ENCODE data around the gene SMCO3.
A peak's percentile ranks its signal among the peaks of the same experiment; 100 is the strongest.

SMCO3 gene

DNA sequence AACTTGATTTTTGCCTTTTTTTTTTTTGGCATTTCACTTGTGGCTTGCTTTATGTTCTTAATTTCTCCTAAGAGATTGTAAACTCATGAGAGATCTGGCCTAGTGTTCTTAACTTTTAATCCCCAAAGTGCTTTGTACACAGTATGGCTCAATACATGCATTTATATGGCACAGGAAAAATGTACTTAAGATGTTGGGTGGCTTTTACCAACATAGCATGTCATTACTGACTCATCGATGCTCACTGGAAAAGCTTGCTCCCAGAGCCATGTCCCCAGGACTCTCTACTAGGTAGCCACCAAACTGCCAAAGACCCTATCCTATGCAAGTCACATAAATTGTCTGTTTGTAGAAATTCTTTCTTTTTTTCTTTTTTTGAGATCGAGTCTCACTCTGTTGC, 13.1 kb upstream of the SMCO3 start:
- DNase-seq (ENCODE audit: low spot score): no peak

DNA sequence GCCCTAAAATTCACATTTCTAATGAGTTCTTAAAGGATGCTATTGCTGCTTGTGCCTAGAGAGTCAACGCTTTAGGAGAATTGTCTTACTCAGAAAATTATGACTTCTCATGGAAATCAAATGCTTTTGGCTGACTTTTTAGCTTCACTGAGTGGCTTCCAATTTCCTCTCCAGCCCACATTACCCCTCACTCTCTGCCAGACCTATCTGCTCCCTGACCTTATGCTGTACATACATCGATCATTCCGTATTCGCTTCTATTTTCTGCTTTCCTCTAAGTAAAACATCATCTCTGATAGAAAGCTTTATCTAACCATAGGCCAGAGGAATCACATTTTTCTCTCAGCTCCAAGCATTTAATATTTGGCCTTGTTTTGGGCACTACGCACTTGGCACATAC, 12.5 kb upstream of the SMCO3 start:
- DNase-seq (ENCODE audit: low spot score): no peak

DNA sequence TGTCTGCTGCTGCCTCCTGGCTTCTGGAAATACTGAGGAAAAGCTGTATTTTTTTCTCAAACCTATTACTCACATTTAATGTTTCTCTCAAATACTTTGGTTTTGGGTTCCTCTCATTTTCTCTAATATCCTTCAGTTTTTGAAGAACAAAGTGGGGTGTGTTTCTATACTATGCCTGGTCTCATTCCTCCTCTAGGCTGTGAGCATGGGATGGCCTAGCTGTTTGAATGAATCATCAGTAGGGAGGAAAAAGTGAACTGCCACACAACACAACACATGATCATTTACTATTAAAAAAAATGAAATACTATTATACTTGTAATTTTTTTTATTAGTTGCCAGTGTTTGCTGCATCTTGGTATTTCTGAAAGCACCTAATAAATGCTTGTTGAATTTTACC, 11.3 kb upstream of the SMCO3 start:
- DNase-seq (ENCODE audit: low spot score): peak; percentile 60

DNA sequence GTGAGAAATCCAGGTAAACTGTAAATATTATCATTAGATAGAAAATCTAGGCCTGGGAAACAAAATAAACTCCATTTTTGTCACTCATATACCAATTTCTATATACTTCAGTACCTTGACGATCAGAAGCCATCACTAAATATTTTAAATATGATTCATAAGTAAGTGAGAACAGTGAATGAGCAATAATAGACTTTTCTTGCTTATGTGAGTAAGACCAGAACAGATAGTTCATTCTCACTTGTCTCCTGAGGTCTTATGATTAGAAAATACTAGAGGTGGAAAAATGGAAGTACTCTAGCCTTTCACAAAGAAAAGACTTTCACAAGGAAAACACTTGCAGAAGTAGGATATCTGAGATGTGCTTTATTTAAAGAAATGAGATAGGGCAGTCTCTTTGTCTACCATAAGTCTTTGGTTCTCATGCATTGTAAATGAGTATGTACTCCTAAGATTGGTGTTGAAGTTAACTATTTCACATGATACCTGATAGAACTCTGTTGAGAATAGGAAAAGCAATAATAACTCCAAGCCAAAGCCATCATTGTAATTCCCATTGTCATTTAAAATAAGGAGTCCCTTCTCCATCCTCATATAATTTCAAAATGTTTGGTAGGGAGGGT, 10.1 kb upstream of the SMCO3 start:
- DNase-seq (ENCODE audit: low spot score): peak; percentile 29

DNA sequence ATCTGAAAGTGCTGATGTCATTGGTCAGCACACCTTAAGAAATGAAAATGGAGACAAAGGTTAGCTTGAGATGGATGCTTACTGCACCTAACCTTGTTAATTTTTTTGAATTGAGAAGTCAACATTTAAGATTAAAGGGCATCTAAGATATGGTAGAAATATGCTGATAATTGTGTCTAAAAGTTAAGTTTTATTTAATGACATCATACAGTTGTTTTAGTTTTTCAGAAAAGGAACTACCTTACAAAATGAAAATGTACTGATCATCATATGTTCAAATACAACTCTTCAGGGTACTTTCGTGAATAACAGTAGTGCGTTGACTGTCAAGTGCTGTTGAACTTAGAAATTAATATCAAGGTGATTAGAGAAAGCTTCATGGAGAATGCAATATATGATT, 2.5 kb downstream of the SMCO3 start:
- DNase-seq (ENCODE audit: low spot score): no peak

DNA sequence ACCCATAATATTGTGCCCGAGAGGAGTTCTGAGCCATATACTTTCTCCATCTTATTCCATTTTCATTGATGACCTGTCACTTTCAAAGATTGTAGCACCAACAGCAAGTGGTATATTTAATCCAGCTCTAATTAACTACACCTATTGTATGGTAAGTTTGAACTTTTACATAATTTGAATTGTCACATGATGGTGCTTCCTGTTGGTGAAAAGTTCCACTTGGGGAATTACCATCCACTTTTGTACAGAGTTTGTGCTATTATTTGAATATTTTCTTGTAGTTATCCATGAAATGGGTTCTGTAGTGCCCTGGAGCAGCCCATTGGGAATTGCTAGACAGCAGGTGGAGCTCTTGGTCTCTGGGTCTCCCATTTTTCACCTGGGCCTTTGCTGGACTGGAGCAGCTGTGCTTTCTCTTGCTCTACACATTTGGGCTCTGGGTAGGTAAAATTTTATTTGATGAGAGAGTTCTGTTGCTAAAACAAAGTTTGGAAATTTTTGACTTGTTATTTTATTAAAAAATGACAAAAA, 3.0 kb downstream of the SMCO3 start:
- peak; percentile 11 for DNase-seq (ENCODE audit: low spot score)

DNA sequence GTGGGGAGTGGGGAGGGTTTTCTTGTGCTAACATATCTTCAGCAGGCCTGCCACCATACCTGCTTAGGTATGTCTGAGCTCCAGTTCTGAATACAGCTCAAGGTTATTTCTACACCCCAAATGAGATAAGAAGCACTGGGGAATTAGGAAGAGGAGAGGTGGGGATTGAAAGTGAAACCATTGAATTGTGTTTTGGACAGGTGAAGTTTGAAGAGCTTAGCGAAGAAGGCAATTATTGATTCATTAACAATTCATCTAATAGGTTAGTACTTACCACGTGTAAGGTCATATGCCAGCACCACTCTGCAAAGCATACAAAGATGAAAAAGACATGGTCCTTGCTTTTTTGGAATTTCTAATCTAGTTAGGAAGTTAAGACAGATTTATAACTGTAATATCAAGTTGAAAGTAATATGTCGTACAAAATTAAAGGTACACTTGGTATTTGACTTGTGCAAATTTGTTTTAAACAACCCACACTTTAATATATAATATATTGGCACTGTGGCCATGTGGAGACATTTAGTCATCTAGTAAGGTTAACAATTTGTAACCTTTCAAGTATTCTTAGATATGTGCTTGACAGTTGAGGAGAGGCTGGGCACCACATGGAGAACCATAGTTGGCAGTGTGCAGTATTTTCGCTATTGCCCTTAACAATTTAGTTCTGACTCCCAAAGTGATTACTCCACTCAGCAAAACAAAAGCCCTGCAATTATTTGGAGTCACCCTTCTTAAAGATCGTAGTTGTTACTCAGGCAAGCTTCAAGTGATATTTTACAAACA, 3.6 kb downstream of the SMCO3 start:
- no peak for DNase-seq (ENCODE audit: low spot score)

DNA sequence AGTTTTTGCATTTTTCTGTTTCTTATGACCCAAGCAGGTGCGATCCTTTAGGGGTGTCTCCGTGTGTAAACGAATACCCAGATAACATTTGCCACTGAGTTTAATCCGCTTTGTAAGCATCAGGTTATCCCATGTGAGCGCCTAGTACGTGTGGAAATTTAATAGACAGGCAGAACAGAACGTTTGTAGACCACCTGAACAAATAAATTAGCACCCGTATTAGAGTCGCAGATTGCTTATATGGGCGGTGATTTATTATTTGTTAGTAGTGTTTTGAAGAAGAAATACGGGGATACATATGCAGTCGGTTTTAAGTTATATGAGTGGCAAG, 10.2 kb downstream of the SMCO3 start:
- DNase-seq (ENCODE audit: low spot score): no peak

DNA sequence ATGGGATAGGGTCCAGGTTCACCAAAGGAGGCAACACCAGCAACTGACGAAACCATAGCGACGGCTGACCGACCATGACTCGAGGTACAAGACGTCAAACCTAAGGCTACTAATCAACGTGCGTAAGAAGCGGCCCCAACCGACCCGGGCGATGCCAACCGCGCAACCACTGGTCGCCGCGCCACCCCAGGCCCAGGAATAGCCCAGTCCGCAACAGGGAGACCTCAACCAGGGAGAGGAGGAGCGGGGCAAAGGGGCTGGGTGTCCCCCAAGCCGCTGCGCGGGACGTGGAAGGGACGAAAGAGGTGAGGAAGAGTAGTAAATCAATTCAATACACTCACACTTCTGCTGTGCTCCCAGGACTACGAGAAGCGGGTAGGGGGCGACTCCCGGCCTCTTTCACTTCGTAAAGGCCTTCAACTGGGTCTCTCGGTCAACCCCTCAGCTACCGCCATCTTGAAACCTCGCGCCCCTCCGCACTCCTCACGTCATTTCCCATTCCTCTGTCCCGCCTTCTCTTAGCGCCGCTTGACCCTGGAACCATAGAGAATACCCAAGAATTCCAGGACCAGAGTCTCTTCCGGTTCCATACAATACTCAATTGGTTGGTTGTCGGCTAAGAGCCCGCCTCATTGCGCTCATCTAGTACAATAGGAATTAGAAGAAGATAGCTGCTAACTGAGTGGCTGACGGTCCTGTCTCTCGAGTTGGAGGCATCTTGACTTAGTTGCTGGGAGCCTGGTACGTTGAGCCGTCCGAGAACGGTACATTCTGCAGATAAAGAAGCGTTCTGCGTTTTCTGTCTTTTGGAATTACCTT, 10.8 kb downstream of the SMCO3 start, which contains the start of the genes C12orf60 and WBP11:
TSS of gene C12orf60 (plus strand) at position 660 of the 819 bp plus-strand sequence. CDS start 19,266 bp downstream, outside the sequence.
TSS of gene WBP11 (minus strand) at position 468 of the 819 bp plus-strand sequence. CDS start 2,095 bp downstream, outside the sequence.
- DNase-seq (ENCODE audit: low spot score): peak; percentile 99

DNA sequence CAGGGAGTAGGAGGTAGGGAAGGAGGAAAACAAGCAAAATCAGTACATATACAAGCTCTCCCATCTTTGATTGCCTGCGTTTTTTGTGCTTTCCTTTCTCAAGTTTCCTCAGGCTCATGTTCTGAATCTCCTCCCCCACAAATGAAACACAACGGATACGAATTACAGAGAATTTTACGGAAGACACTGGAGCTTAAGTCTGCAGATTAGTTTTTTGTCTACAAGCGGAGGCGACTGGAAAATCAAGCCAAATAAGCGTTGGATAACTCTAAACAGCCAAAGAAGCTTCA, 11.3 kb downstream of the SMCO3 start:
- no peak for DNase-seq (ENCODE audit: low spot score)

DNA sequence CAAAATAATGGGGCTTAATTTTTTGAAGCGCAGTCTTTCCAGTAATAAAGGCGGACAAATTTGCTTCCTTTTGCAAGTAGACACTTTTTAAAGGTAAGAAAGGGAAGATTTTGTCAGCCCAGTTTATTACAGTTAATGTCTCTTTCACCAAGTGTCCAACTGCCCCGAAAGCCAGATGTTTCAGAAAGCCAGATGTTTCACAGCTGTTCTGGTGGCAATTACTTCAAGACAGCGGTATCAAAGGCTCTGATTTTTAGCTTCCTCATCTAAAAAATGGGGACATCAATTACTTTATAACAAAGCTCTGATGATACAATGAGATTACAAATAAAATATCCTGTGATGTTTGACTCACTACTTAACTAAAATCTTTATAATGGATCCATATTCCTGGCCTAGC, 11.7 kb downstream of the SMCO3 start:
- no peak for DNase-seq (ENCODE audit: low spot score)

DNA sequence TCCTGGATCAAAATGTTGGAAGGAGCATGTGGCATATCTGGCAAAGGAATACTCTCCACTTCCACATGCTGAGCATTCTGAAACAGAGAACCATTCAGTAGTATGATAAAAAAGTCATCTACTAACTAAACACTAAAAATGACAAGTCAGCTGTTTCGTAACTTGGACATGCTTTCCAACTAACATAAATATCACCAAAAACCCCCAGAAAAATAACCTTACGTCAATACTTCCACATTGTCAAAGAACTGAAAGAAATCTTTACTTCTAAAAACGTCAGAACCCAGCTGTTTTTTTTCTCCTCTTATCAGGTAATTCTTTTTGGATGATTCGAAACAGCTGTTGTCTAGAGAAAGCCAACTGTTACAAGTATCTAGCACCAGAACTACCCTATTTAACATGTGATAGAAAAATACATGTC, 18.9 kb downstream of the SMCO3 start:
- no peak for DNase-seq (ENCODE audit: low spot score)

DNA sequence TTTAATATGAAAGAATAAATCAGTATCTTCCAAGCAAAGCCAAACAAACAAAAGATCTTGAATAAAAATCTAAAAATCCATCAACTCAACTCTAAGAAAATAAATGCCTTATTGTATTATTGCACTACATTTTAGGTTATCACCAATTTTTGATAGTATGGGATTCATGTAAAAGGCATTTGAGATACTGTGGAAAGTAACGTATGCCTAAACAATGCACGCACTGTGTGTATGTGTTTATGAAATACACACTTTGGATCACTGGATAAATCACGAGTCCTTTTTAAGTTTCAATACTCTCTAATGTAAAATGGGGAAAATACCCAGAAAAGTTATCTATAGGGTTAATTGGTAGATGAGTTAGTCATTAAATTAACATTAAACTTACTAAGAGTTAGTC, 28.4 kb downstream of the SMCO3 start:
- DNase-seq (ENCODE audit: low spot score): peak; percentile 81

DNA sequence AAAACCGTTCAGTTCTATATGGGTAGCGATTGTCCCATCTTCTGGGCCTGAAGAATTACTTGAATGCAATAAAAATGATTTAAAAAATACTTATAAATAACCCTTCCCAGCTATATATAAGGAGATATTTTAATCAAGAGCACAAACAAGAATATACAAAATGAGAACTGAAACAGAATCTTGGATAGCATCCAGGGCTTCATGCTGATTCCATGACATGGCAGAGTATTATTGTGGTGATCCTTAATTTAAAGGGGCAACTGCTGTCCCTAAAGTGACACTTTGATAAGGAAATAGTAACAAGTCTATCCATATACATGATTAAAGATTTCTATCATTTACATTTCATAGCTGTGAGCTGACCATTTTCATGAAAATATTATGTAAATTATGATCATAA, 29.5 kb downstream of the SMCO3 start:
- DNase-seq (ENCODE audit: low spot score): no peak

DNA sequence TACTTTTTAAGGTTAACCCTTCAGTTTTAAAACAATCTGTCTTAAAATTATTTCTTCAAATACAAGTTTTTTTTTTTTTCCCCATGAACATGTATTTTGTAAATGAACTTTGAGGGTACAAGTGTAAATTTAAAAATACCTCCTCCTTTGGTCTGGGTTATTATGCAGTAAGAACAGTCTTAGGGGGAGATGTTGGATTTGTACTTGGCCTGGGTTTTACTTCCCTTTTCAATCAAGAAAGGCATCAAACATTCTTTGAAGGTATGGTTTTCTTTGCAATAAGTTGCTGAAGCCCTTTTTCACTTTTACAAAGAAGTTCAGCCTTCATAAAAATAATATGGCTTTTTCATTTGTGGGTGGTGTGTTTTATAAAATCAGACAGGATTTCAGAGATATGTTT, 31.2 kb downstream of the SMCO3 start:
- no peak for DNase-seq (ENCODE audit: low spot score)

DNA sequence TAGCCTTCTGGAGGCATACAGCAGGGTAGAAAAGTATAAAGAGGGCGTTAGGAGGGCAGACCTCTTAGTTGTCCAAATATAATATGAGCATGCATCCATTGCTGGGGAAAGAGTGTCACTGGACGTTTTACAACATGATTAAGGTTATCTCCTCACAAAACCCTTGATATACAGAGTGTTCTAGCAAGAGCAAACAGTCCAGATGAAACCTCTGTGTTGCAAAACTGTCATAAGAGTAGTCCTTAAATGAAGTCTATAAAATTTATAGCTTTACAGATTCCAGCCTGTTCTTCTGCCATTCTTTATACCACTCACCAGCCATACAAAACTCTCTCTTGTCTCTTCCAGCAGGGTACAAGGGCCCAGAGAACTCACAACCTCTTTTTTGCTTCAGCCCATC, 32.4 kb downstream of the SMCO3 start:
- DNase-seq (ENCODE audit: low spot score): no peak

DNA sequence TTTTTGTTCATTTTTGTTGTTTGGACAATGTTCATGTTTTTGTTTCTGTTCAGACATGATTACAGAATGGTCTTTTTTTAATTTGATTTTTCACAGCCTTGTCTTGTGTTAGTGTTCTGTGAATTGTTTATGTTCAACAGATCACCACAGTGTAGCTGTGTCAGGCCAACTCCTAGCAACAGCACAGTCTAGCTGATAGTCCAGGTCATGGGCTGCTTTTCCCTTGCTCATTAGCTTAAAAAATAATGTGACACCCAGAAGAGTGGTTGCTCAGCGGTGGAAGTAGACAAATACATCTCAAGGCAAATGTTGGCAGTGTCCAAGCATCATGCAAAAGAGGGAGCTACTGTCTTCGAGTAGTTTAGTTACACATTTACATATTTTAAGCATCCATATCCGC, 33.1 kb downstream of the SMCO3 start:
- no peak for DNase-seq (ENCODE audit: low spot score)

DNA sequence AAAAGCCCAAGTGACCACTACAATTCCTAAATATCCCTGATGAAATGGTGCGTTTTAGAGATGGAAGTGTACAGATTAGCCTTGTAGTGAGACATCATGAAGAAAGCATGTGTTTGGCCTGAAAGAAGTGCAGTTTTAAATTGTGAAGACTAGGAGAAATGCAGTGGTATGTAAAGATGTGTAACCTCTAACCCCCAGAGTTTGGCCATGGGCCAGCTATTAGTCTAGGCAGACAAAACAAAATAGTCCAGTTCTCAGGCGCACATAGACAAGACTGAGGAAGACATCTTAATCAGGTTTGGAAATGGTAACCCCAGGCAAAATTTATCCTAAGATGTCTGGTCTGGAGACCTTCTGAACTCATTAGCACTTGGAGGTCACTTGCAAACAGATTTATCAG, 34.1 kb downstream of the SMCO3 start:
- DNase-seq (ENCODE audit: low spot score): no peak

DNA sequence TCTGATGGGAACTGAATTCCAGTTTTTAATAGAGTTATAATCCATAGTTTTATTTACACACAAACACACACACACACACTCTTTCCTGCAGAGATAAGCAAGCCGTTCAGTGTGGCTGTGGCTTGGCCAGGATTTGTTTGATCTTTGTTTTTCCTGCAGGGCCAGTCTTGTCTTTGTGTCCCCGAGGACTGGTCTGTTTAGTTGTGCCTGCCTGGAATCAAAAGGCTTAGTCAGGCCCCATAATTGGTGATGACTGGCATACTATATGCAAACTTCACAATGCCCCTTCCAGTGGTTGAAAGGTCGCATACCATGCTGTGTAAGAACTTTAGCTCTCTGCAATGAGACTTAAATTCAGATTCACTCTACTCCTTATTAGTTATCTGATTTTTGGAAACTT, 36.7 kb downstream of the SMCO3 start:
- DNase-seq (ENCODE audit: low spot score): peak; percentile 76

DNA sequence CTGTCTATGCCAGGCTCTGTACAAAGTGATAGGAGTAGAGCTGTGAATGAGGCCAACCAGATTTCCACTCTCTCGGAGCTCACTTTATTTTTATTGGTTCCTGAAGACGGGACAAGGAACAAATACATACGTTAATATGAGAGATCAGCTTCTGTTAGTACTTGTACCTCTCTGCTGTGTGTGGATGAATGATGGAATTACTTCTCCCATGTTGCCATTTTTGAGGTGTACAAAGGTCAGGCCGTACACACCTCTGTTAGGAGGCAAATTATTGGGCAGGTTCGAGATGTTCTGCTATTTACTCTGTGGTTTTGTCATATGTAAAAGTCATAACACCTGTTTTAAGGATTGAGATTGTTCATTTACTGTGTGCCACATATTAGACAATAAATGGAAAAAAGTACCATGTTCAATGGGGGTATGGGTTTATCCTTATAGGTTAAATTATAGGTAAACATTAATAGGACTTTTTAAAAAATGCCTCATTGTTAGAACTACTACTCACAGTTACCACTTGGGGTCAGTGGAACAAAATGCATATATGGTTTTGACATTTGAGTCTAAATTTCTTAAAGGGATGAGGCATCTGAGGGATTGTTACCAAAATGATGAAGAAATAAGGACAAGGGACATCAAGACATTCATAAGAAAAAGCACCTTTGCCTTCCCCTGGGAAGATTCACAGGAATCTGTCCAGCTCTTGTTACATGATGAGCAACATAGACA, 37.6 kb downstream of the SMCO3 start:
- DNase-seq (ENCODE audit: low spot score): no peak

DNA sequence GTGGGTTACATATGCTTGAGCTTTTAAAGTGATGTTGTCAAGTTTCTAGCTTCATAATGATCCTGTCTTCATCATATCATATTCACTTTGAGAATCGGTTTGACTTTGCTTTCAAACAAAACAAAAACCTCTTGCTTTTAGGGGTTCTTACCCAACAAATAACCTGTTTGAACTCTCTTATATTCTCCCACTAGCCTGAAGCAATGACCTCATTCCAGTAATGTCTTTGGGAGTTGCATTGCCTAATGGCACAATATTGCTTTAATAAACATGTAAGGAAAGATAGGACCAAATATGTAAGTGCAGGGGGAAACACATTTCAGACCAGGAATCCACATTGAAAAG, 38.4 kb downstream of the SMCO3 start:
- DNase-seq (ENCODE audit: low spot score): no peak

DNA sequence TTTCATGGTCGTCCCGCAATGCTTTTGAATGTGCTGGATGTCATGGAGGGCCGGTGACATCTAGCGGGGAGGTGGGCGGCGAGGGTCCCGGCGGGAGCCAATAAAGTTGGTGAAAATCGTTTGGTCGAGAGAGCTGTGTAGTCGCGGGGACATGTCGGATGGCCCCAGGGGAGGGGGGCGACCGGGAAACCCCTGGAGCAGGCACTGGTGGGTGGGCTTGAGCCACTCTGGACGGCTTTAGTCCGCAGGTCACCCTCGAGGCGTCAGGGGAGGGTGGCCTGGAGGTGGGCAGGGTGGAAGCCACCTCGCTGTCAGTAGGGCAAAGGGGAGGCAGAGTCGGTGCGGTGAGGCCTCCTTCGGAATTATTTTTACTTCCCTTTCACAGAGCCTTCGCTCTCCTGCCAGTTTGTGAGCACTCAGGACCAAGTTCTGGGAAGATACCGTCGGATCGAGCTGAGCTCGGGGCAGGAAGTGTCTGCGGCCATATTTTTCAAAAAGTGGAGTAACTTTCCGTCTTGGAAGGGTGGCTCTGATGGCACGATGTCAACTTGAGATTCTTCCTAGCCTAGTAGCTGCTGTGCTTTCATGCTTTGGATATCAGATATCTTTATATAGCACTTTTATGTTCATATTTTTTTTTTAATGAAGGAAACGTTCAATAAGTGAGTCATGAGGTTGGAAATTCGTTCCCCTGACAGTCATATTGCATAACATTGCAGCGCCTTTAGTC, 38.9 kb downstream of the SMCO3 start:
- DNase-seq (ENCODE audit: low spot score): no peak
